ENCODE results near the gene CLHC1.
"Not testable (repeated sequence)": the region's sequence is repeated elsewhere in the genome, so short reads cannot be mapped to it uniquely, and the experiment has no call there.

CLHC1 gene

GRCh38 chr2:55231546-55232083, 478 bp downstream of the CLHC1 start:
- DNase-seq, result no peak

GRCh38 chr2:55230551-55230950, 1.5 kb downstream of the CLHC1 start:
- no peak for DNase-seq

GRCh38 chr2:55229221-55229620, 2.9 kb downstream of the CLHC1 start:
- no peak for DNase-seq

- DNase-seq, result no peak
Observed at GRCh38 chr2:55228226-55228563, 3.9 kb downstream of the CLHC1 start.

GRCh38 chr2:55227437-55228225, 4.5 kb downstream of the CLHC1 start:
- DNase-seq, result not testable (repeated sequence)

- DNase-seq, result no peak
Observed at GRCh38 chr2:55225481-55226020, 6.5 kb downstream of the CLHC1 start.

- DNase-seq, result no peak
Observed at GRCh38 chr2:55224761-55225261, 7.3 kb downstream of the CLHC1 start.

GRCh38 chr2:55223958-55224760, 7.9 kb downstream of the CLHC1 start:
- peak; percentile 67 for DNase-seq

- DNase-seq, result no peak
Observed at GRCh38 chr2:55213822-55214221, 18.3 kb downstream of the CLHC1 start.

GRCh38 chr2:55204950-55205349, 27.1 kb downstream of the CLHC1 start:
- DNase-seq, result no peak

- no peak for DNase-seq
Observed at GRCh38 chr2:55204536-55204935, 27.6 kb downstream of the CLHC1 start.

- DNase-seq, result no peak
Observed at GRCh38 chr2:55200416-55200815, 31.7 kb downstream of the CLHC1 start.

GRCh38 chr2:55196526-55196925, 35.6 kb downstream of the CLHC1 start:
- DNase-seq, result no peak

- DNase-seq, result not testable (repeated sequence)
Observed at GRCh38 chr2:55191888-55192287, 40.2 kb downstream of the CLHC1 start.

GRCh38 chr2:55186837-55187236, 45.3 kb downstream of the CLHC1 start:
- DNase-seq, result not testable (repeated sequence)

- no peak for DNase-seq
Observed at GRCh38 chr2:55180374-55180773, 51.7 kb downstream of the CLHC1 start.

GRCh38 chr2:55176094-55176415, 56.0 kb downstream of the CLHC1 start:
- DNase-seq, result no peak

GRCh38 chr2:55175254-55176093, 56.6 kb downstream of the CLHC1 start:
- no peak for DNase-seq

GRCh38 chr2:55173438-55174054, 58.5 kb downstream of the CLHC1 start:
- no peak for DNase-seq

GRCh38 chr2:55169915-55170314, 62.2 kb downstream of the CLHC1 start:
- DNase-seq, result no peak

- no peak for DNase-seq
Observed at GRCh38 chr2:55169359-55169758, 62.7 kb downstream of the CLHC1 start.

All from activated effector memory CD4-positive, alpha-beta T cell treated with anti-CD3 and anti-CD28 coated beads, Interleukin-2, amount 50 U/mL, for 16 hours (primary cell).